ENCODE data around the gene FOXD2. TPM values are rescaled to one million over a fixed set of nuclear protein-coding genes. Genes with fewer than 3 reads are reported as not detected.
A peak's percentile ranks its signal among the peaks of the same experiment; 100 is the strongest.

Gene FOXD2
- total and polyA plus RNA-seq, 11 donors, result 0.01 to 0.14 (median 0.08) TPM; not detected in 4

GRCh38 chr1:47410068-47410455 lies 27.8 kb upstream of the FOXD2 start:
- 66 to 73% (median 68%) methylated on average over 3 of the region's 3 CpGs for WGBS, 4 donors
- Histone ChIP-seq H3K27me3 (peaks cover 2 to 16% (median 5%) of the 10 kb centered on the region in 9 donors), H3K4me3 (no peak overlapping the region), H3K4me1 (peaks cover 0 to 6% (median 0%) of the 10 kb centered on the region in 12 donors), H3K36me3 (no peaks in the 10 kb centered on the region), H3K27ac (no peak overlapping the region), H3K9me3 (no peaks in the 10 kb centered on the region)
- ATAC-seq (no peak), DNase-seq (no peak)
- TF ChIP-seq POLR2A (IDR thresholded peaks at IDR 0.05) (no peak), CTCF (IDR thresholded peaks at IDR 0.05) (no peak)
- intact Hi-C loops (cut with DNase I), result no loop called here

- intact Hi-C loops (cut with DNase I), result no loop called here
- no peak for DNase-seq
- Histone ChIP-seq H3K36me3 (no peaks in the 10 kb centered on the region), H3K27me3 (peaks cover 2 to 27% (median 15%) of the 10 kb centered on the region in 9 donors), H3K27ac (no peak overlapping the region), H3K4me1 (peaks cover 0 to 6% (median 0%) of the 10 kb centered on the region in 12 donors), H3K4me3 (no peak overlapping the region), H3K9me3 (no peaks in the 10 kb centered on the region)
- TF ChIP-seq CTCF (IDR thresholded peaks at IDR 0.05) (no peak), POLR2A (IDR thresholded peaks at IDR 0.05) (no peak)
- WGBS, 4 donors, result 50 to 78% (median 55%) methylated on average over 2 of the region's 2 CpGs
- no peak for ATAC-seq
These were observed 26.4 kb upstream of the FOXD2 start for GRCh38 chr1:47411436-47411835.

- Histone ChIP-seq H3K27me3 (peaks cover 12 to 35% (median 25%) of the 10 kb centered on the region in 9 donors), H3K36me3 (no peaks in the 10 kb centered on the region), H3K4me3 (no peak overlapping the region), H3K27ac (no peak overlapping the region), H3K9me3 (no peaks in the 10 kb centered on the region), H3K4me1 (peaks cover 0 to 9% (median 0%) of the 10 kb centered on the region in 12 donors)
- no peak for DNase-seq
- 88 to 94% (median 91%) methylated on average over 10 to 14 of the region's 14 CpGs for WGBS, 4 donors
- no peak for TF ChIP-seq CTCF (IDR thresholded peaks at IDR 0.05)
- ATAC-seq, result no peak
- intact Hi-C loops (cut with DNase I), result no loop called here
These were observed 25.4 kb upstream of the FOXD2 start for GRCh38 chr1:47412437-47412836.

- peaks cover 0 to 9% (median 0%) of the 10 kb centered on the region in 12 donors for H3K4me1 ChIP-seq
- H3K36me3 ChIP-seq, result no peaks in the 10 kb centered on the region
- no peak for ATAC-seq
- no peak for TF ChIP-seq POLR2A (IDR thresholded peaks at IDR 0.05)
- no peak for TF ChIP-seq CTCF (IDR thresholded peaks at IDR 0.05)
- H3K27ac ChIP-seq, result no peak within 1 kb of the TSS
- no peaks in the 10 kb centered on the region for H3K9me3 ChIP-seq
- peaks cover 15 to 62% (median 38%) of the 10 kb centered on the region in 9 donors for H3K27me3 ChIP-seq
- H3K4me3 ChIP-seq, result peak within 1 kb of the TSS in 6 of 12 donors; percentile 20 to 43 (median 30)
- intact Hi-C loops (cut with DNase I), result no loop called here
- no peak for DNase-seq
- WGBS, 4 donors, result 19 to 28% (median 20%) methylated on average over 13 to 21 of the region's 21 CpGs
These were observed 22.0 kb upstream of the FOXD2 start, which contains the start of gene FOXE3 for GRCh38 chr1:47415728-47416318. FOXE3 (plus strand) TSS chr1:47416285; CDS start chr1:47416316, 31 bp downstream.
